Activated naive CD4-positive, alpha-beta T cell (primary cell): ENCODE measurements around the gene PDLIM7.

ENCODE experiments used
- DNase-seq, 4 experiments: peaks; one replicate each; lab custom pipeline; 2025; lab: John Stamatoyannopoulos, UW

PDLIM7 gene

GRCh38 chr5:177524539-177524900, 27.1 kb upstream of the PDLIM7 start:
- DNase-seq: no peak

- no peak for DNase-seq
These were observed 26.5 kb upstream of the PDLIM7 start for GRCh38 chr5:177523711-177524538.

GRCh38 chr5:177520916-177521513, 23.6 kb upstream of the PDLIM7 start:
- no peak for DNase-seq

- no peak for DNase-seq
These were observed 22.9 kb upstream of the PDLIM7 start for GRCh38 chr5:177520271-177520670.

- DNase-seq: no peak
These were observed 22.2 kb upstream of the PDLIM7 start for GRCh38 chr5:177519463-177520235.

GRCh38 chr5:177516601-177517568, 19.5 kb upstream of the PDLIM7 start, which contains the start of gene DDX41:
Gene DDX41, minus strand, starts transcription at chr5:177516961. Its CDS starts 16 bp downstream, at chr5:177516945.
- peak; percentile 81 to 93 (median 91) for DNase-seq

GRCh38 chr5:177515580-177515979, 18.2 kb upstream of the PDLIM7 start:
- DNase-seq: no peak

- no peak for DNase-seq
These were observed 17.1 kb upstream of the PDLIM7 start for GRCh38 chr5:177514541-177514940.

GRCh38 chr5:177513500-177513899, 16.1 kb upstream of the PDLIM7 start:
- no peak for DNase-seq

- DNase-seq: no peak
These were observed 15.5 kb upstream of the PDLIM7 start for GRCh38 chr5:177512736-177513380.

GRCh38 chr5:177511796-177512675, 14.6 kb upstream of the PDLIM7 start:
- no peak for DNase-seq

GRCh38 chr5:177511181-177511580, 13.8 kb upstream of the PDLIM7 start:
- DNase-seq: no peak

GRCh38 chr5:177510567-177511053, 13.2 kb upstream of the PDLIM7 start:
- no peak for DNase-seq

GRCh38 chr5:177509991-177510566, 12.7 kb upstream of the PDLIM7 start:
- DNase-seq: no peak

GRCh38 chr5:177509381-177509951, 12.1 kb upstream of the PDLIM7 start, which contains the start of gene DOK3:
Gene DOK3, minus strand, starts transcription at chr5:177509826. Its CDS starts 286 bp downstream, at chr5:177509540.
- no peak for DNase-seq

GRCh38 chr5:177508837-177509236, 11.4 kb upstream of the PDLIM7 start:
- DNase-seq: no peak

- DNase-seq: no peak
These were observed 10.8 kb upstream of the PDLIM7 start for GRCh38 chr5:177508221-177508611.

GRCh38 chr5:177507596-177508220, 10.3 kb upstream of the PDLIM7 start:
- DNase-seq: no peak

- DNase-seq: no peak
These were observed 9.8 kb upstream of the PDLIM7 start for GRCh38 chr5:177507165-177507564.
